Measurements from ENCODE around the gene STXBP6.

The STXBP6 gene

DNA sequence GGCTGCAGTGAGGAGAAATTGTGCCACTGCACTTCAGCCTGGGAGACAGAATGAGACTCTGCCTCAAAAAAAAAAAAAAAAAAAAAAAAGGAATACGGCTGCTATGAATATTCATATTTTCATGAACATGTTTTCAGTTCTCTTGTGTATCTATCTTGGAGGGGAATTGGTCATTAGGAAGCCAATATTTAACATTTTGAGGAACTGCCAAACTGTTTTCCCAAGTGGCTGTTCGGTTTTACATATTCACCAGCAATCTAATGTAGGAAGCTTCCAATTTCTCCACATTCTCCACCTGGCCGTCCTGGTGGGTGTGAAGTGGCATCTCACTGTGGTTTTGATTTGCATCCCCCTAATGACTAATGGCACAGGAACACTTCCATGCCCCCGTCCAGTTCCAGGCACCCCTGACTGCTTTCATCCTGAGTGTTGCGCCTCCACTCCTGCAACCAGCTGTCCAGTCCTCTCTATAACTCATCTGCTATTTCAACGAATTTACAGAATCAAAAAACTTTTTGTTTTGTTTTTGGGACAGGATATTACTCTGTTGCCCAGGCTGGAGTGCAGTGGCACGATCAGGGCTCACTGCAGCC lies 5.7 kb downstream of the STXBP6 start:
- no peak overlapping the region for H3K4me3 ChIP-seq (ENCODE audit: low read length)
- TF ChIP-seq, protein P1, sequence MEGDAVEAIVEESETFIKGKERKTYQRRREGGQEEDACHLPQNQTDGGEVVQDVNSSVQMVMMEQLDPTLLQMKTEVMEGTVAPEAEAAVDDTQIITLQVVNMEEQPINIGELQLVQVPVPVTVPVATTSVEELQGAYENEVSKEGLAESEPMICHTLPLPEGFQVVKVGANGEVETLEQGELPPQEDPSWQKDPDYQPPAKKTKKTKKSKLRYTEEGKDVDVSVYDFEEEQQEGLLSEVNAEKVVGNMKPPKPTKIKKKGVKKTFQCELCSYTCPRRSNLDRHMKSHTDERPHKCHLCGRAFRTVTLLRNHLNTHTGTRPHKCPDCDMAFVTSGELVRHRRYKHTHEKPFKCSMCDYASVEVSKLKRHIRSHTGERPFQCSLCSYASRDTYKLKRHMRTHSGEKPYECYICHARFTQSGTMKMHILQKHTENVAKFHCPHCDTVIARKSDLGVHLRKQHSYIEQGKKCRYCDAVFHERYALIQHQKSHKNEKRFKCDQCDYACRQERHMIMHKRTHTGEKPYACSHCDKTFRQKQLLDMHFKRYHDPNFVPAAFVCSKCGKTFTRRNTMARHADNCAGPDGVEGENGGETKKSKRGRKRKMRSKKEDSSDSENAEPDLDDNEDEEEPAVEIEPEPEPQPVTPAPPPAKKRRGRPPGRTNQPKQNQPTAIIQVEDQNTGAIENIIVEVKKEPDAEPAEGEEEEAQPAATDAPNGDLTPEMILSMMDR (IDR thresholded peaks at IDR 0.05; ENCODE audit: insufficient read depth, low read depth, low read length, missing control alignments), result no peak
- no peak for DNase-seq (ENCODE audit: low read depth)

DNA sequence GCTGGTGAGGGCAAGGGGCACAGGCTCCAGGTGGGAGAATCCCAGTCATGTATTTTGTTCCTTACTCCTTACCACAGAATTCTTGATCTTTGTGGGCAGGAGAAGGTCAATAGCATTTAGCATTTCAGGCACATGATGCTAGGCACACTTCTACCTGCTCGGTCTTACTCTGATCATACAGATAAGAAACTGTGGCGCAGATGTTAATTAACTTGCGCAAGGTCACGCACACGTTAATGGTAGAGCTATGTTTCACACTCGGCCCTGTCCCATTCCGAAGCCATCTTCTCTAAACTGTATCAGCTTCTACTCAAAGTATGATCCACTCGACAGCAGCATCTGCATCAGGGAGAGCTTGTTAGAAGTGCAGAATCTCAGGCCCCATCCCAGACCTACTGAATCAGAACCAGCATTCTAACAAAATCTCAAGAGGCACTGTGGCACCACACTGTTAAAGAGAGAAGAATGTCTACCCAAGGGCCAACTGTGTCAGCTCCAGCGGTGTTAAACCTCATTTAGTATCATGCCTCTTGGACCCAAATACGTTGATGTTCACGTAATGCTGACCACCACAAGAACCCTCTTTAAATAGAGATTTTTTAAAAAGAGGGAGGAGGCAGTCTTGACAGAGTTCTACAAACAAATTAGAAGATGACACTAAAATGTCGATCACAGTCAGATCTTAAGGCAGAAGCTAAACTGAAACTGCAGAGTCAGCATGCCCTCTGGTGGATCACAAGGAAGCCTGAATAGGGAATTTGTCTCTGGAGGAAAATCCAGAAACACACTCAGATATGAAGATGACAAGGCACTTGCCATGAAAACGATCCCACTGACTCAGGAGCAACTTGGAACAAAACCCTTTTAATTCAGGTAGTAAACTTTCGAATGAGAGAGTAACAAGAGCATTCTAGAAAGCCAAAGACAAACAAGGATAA lies 7.3 kb downstream of the STXBP6 start:
- H3K4me3 ChIP-seq (ENCODE audit: low read length), result no peak overlapping the region
- TF ChIP-seq, protein P1 (IDR thresholded peaks at IDR 0.05; ENCODE audit: insufficient read depth, low read depth, low read length, missing control alignments), result peak; percentile 18
- no peak for DNase-seq (ENCODE audit: low read depth)

DNA sequence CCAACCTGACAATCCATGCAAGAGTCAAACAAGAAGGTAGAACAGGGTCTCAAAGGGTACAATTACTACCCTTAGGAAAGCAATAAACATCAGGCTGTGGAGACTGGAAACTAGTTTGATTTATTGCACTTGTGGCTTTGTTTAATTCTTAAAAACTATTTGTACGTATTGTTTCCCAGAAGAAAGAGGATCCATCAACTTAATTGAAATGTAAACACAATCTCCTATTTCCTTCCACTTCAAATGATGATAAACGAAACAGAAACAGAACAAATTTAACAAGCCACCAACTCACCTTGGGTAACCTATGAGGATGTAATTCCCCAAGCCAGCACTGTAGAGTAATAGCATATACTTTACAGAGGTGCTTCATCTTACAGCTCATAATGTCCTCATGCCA lies 8.0 kb downstream of the STXBP6 start:
- TF ChIP-seq, protein P1 (IDR thresholded peaks at IDR 0.05; ENCODE audit: insufficient read depth, low read depth, low read length, missing control alignments), result no peak
- no peak overlapping the region for H3K4me3 ChIP-seq (ENCODE audit: low read length)
- no peak for DNase-seq (ENCODE audit: low read depth)

DNA sequence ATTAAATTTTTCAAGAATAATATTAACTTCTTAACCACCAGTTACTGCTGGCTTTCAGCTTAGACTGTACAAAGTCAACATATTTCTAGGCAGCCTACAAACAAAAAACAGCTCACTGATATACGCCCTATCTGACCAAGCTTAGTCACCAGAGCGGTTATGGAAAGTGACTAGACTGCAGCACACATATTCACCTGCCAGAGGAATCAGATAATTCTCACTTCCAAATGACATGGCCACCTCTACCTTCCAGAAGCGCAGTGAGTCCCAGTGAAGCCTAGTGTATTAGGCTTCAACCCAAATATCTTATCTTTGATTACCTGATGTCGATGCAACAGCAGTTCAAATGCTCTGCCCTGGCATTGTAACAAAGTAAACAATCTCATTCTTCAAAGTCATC lies 8.5 kb downstream of the STXBP6 start:
- TF ChIP-seq, protein P1 (IDR thresholded peaks at IDR 0.05; ENCODE audit: insufficient read depth, low read depth, low read length, missing control alignments), result no peak
- no peak for DNase-seq (ENCODE audit: low read depth)

DNA sequence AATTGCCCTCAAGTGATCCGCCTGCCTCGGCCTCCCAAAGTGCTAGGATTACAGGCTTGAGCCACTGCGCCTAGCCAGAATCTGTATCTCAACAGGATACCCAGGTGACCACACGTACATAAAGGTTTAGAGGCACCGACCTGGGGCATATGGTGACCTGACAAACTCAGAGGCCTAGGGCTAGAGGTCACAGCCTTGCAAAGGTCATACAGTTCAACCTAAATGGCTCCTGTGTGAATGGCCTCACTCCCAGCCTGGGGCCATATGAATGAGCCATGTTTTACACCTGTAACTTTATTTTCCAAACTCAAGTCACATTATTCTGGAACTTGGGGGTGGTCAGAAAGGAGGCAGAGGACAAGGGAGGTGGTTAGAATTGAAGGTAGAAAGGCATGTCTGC lies 10.0 kb downstream of the STXBP6 start:
- DNase-seq (ENCODE audit: low read depth), result no peak

More for the DNA sequence above, 8.5 kb downstream of the STXBP6 start:
- no peak overlapping the region for H3K4me3 ChIP-seq (ENCODE audit: low read length)

DNA sequence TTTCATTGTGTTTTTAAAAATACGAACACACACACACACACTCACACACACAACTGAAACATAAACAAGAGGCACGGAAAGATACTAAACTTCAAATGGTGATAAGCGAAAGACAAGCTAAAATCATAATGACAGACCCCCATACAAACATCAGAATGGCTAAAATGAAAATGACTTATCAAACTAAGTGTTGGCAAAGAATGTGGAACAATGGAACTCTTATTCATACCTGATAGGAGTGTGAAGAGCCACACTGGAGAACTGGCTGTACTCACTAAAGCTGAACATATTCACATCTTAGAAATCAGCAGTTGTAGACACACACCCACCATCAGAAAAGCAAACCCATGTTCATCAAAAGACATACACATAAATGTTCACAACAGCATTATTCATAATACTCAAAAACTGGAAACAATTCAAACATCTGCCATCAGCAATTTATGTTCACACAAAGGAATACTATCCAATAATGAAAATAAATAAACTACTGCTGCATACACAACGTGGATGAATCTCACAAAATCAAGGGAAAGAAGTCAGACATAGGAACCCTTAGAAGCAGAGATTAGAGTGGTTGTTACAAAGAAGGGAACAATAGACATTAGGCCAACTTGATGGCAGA lies 11.8 kb downstream of the STXBP6 start:
- TF ChIP-seq, protein P1 (IDR thresholded peaks at IDR 0.05; ENCODE audit: insufficient read depth, low read depth, low read length, missing control alignments), result no peak
- H3K4me3 ChIP-seq (ENCODE audit: low read length), result no peak overlapping the region
- DNase-seq (ENCODE audit: low read depth), result no peak

More for the DNA sequence above, 10.0 kb downstream of the STXBP6 start:
- H3K4me3 ChIP-seq (ENCODE audit: low read length), result no peak overlapping the region
- TF ChIP-seq, protein P1 (IDR thresholded peaks at IDR 0.05; ENCODE audit: insufficient read depth, low read depth, low read length, missing control alignments), result no peak
